Keratinocyte (primary cell): Measurements from ENCODE around the gene DIP2C. TPM values are rescaled to one million over a fixed set of nuclear protein-coding genes. Genes with fewer than 3 reads are reported as not detected.
A peak's percentile ranks its signal among the peaks of the same experiment; 100 is the strongest.

Source experiments
- DNase-seq: peaks from one replicate; pipeline ENCODE4 v3.0.0-alpha.2; 2011; ENCODE audit warnings: low read depth, missing footprints, low spot score
- FAIRE-seq: peaks from 2 replicates; lab custom pipeline; 2011; peaks lifted over from hg19 to GRCh38; lab: Jason Lieb, UNC
- H2AFZ ChIP-seq: 2 replicates; pipeline ENCODE4 v1.6.0; 2012; ENCODE audit warnings: low read length, control low read depth, inconsistent platforms; ENCODE audit not compliant: control insufficient read depth
- H3K27ac ChIP-seq: 2 replicates; pipeline ENCODE4 v1.5.1; 2011; ENCODE audit warnings: low read length; ENCODE audit not compliant: control insufficient read depth, insufficient read depth
- H3K27me3 ChIP-seq: 3 replicates; pipeline ENCODE4 v1.6.0; 2011; ENCODE audit warnings: low read length; ENCODE audit not compliant: control insufficient read depth, insufficient read depth; ENCODE audit errors: extremely low read depth
- H3K36me3 ChIP-seq, 2 experiments: 2 replicates in 1 of 2; 3 replicates in 1 of 2; pipeline ENCODE4 v1.5.1; 2011; ENCODE audit warnings: low read length in 2 of 2, mild to moderate bottlenecking in 1 of 2; ENCODE audit not compliant: control insufficient read depth in 2 of 2, insufficient read depth in 2 of 2; ENCODE audit errors: extremely low read depth in 1 of 2
- H3K4me1 ChIP-seq: 3 replicates; pipeline ENCODE4 v1.5.1; 2011; ENCODE audit warnings: low read length; ENCODE audit not compliant: control insufficient read depth, insufficient read depth; ENCODE audit errors: extremely low read depth
- H3K4me2 ChIP-seq: 3 replicates; pipeline ENCODE4 v1.6.0; 2011; ENCODE audit warnings: low read depth, low read length; ENCODE audit not compliant: control insufficient read depth, insufficient read depth; ENCODE audit errors: extremely low read depth
- H3K4me3 ChIP-seq, 3 experiments: fragments of 200-600 bp in 1 of 3; sonication (generic) in 1 of 3; 2 replicates in 2 of 3; 3 replicates in 1 of 3; pipeline ENCODE4 v1.5.1; 2011 to 2016; ENCODE audit warnings: low read length in 3 of 3, mild to moderate bottlenecking in 3 of 3, control low read depth in 2 of 3, inconsistent platforms in 1 of 3, low read depth in 1 of 3, mixed read lengths in 1 of 3, mixed run types in 1 of 3, moderate library complexity in 1 of 3; ENCODE audit not compliant: control insufficient read depth in 2 of 3, insufficient read depth in 2 of 3; ENCODE audit errors: extremely low read depth in 1 of 3
- H3K79me2 ChIP-seq: 2 replicates; pipeline ENCODE4 v1.6.0; 2012; ENCODE audit warnings: low read length; ENCODE audit not compliant: control insufficient read depth, insufficient read depth
- H3K9ac ChIP-seq: 3 replicates; pipeline ENCODE4 v1.6.0; 2011; ENCODE audit warnings: low read length; ENCODE audit not compliant: control insufficient read depth, insufficient read depth; ENCODE audit errors: extremely low read depth
- H3K9me1 ChIP-seq: 3 replicates; pipeline ENCODE4 v1.6.0; 2011; ENCODE audit warnings: low read length; ENCODE audit not compliant: control insufficient read depth, insufficient read depth; ENCODE audit errors: extremely low read depth
- H3K9me3 ChIP-seq: 2 replicates; pipeline ENCODE4 v1.5.1; 2012; ENCODE audit warnings: low read depth, low read length; ENCODE audit not compliant: control insufficient read depth
- H4K20me1 ChIP-seq: 3 replicates; pipeline ENCODE4 v1.6.0; 2011; ENCODE audit warnings: low read length; ENCODE audit not compliant: control insufficient read depth, insufficient read depth; ENCODE audit errors: extremely low read depth
- EZH2 ChIP-seq: IDR thresholded peaks from one replicate; pipeline ENCODE4 v1.6.1; 2012; ENCODE audit warnings: inconsistent platforms, mild to moderate bottlenecking, low read length, moderate library complexity
- dilution Hi-C: fragments of 300-500 bp; cut with MboI; formaldehyde crosslinking; loops from one replicate; pipeline ENCODE4 v1.7.0; 2020; ENCODE audit warnings: low sequenced_read_pairs; ENCODE audit not compliant: extremely low pct_ligation_motif_present
- polyA plus RNA-seq, 5 experiments: library from polyadenylated mRNA; depleted of rRNA in 3 of 5; stranded (reverse) in 3 of 5; stranded (forward) in 1 of 5; unstranded in 1 of 5; fragments of >200 nt; gene quantifications; 1 replicate in 1 of 5; 2 replicates in 3 of 5; 3 replicates in 1 of 5; pipeline versions ENCODE4 v1.2.1 to v1.2.3, GENCODE V29; 2011 to 2012; ENCODE audit warnings: missing spikeins in 2 of 5, low read depth in 1 of 5, low replicate concordance in 1 of 5
- TF ChIP-seq, protein P1 (sequence below), 3 experiments: IDR thresholded peaks in 1 of 3; conservative IDR thresholded peaks in 1 of 3; optimal IDR thresholded peaks in 1 of 3; 2 replicates in 2 of 3; 3 replicates in 1 of 3; pipeline versions ENCODE3 to v1.5.1; 2011; ENCODE audit warnings: low read length in 3 of 3, mild to moderate bottlenecking in 3 of 3, moderate library complexity in 2 of 3, control low read depth in 1 of 3, inconsistent platforms in 1 of 3; ENCODE audit not compliant: insufficient read depth in 2 of 3; ENCODE audit errors: extremely low read depth in 1 of 3

DIP2C gene
- polyA plus RNA-seq, 1 donor (not counting 4 experiments of a cell fraction or from before 2014, with no cell fraction given) = 1.3 TPM

- DNase-seq = no peak
- dilution Hi-C loops = no loop called here
Measured at GRCh38 chr10:546451-546850, 143.0 kb downstream of the DIP2C start.

DNA sequence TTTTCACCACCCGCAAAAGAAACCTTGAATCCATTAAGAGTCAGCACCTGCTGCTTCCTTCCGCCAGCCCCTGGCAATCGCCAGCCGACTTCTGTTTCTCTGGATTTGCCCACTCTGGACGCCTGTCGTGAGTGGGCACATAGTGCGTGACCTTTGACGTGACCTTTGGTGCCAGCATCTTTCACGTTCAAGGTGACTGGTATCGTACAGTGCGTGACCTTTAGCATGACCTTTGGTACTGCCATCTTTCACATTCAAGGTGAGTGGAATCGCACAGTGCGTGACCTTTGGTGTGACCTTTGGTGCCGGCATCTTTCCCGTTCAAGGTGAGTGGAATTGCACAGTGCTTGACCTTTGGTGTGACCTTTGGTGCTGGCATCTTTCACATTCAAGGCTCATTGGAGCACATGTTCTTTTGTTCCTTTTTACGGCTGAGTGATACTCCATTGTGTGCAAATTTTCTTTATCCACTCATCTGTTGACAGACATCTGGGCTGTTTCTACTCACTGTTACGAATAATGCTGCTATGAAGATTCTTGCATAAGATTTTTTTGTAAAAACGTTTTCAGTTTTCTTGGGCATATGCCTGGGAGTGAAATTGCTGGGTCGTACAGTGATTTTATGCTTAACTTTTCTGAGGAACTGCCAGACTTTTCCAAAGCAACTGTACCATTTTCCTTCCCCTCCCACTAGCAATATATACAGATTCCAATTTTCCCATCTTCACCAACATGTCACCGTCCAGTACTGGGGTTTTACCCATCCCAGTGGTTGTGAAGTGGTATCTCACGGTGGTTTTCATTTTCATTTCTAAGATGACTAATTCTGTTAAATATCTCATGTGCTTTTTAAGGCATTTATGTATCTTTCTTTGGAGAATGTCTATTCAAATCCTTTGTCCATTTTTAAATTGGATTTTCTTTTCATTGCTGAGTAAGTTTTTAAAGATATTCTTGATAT, 145.3 kb downstream of the DIP2C start:
- Histone ChIP-seq H3K27ac (no peak overlapping the region), H3K27me3 (no peaks in the 10 kb centered on the region), H3K9ac (no peak overlapping the region), H3K36me3 (no peaks in the 10 kb centered on the region), H3K9me3 (no peaks in the 10 kb centered on the region), H2AFZ (no peak overlapping the region), H3K9me1 (no peaks in the 10 kb centered on the region), H3K4me2 (no peak overlapping the region), H3K4me1 (peaks cover 15% of the 10 kb centered on the region), H3K79me2 (no peaks in the 10 kb centered on the region), H3K4me3 (no peak overlapping the region), H4K20me1 (no peaks in the 10 kb centered on the region)
- no peak for DNase-seq
- TF ChIP-seq EZH2 = no peak
- TF ChIP-seq, protein P1, sequence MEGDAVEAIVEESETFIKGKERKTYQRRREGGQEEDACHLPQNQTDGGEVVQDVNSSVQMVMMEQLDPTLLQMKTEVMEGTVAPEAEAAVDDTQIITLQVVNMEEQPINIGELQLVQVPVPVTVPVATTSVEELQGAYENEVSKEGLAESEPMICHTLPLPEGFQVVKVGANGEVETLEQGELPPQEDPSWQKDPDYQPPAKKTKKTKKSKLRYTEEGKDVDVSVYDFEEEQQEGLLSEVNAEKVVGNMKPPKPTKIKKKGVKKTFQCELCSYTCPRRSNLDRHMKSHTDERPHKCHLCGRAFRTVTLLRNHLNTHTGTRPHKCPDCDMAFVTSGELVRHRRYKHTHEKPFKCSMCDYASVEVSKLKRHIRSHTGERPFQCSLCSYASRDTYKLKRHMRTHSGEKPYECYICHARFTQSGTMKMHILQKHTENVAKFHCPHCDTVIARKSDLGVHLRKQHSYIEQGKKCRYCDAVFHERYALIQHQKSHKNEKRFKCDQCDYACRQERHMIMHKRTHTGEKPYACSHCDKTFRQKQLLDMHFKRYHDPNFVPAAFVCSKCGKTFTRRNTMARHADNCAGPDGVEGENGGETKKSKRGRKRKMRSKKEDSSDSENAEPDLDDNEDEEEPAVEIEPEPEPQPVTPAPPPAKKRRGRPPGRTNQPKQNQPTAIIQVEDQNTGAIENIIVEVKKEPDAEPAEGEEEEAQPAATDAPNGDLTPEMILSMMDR (optimal IDR thresholded peaks at IDR 0.05 in 1 of 3, IDR thresholded peaks at IDR 0.05 in 1 of 3, conservative IDR thresholded peaks at IDR 0.05 in 1 of 3; ENCODE audit: extremely low read depth in 1 of 3, insufficient read depth in 2 of 3, low read length in 3 of 3) = no peak
- no peak for FAIRE-seq
- dilution Hi-C loops = no loop called here

More at GRCh38 chr10:546451-546850, 143.0 kb downstream of the DIP2C start:
- H2AFZ ChIP-seq = no peak overlapping the region
- no peak overlapping the region for H3K9ac ChIP-seq
- H3K4me3 ChIP-seq = no peak overlapping the region
- no peaks in the 10 kb centered on the region for H3K27me3 ChIP-seq
- H4K20me1 ChIP-seq = no peaks in the 10 kb centered on the region
- no peak for FAIRE-seq
- H3K36me3 ChIP-seq = no peaks in the 10 kb centered on the region
- H3K4me2 ChIP-seq = peak overlapping the region; percentile 67
- H3K27ac ChIP-seq = no peak overlapping the region
- H3K79me2 ChIP-seq = no peaks in the 10 kb centered on the region
- no peaks in the 10 kb centered on the region for H3K9me3 ChIP-seq
- H3K4me1 ChIP-seq = peaks cover 15% of the 10 kb centered on the region
- no peak for TF ChIP-seq EZH2
- TF ChIP-seq, protein P1 (optimal IDR thresholded peaks at IDR 0.05 in 1 of 3, IDR thresholded peaks at IDR 0.05 in 1 of 3, conservative IDR thresholded peaks at IDR 0.05 in 1 of 3; ENCODE audit: extremely low read depth in 1 of 3, insufficient read depth in 2 of 3, low read length in 3 of 3) = no peak
- H3K9me1 ChIP-seq = no peaks in the 10 kb centered on the region
